HEK293 (cell line): ENCODE results near the gene LRCH2.

Experiments used
- BCL11A ChIP-seq: fragments of 450-650 bp; formaldehyde crosslinking; IDR thresholded peaks from 2 replicates; pipeline ENCODE4 v1.5.1; 2016; ENCODE audit warnings: low read depth, missing biosample characterization, missing genetic modification characterization
- KLF10 ChIP-seq: fragments of 450-650 bp; IDR thresholded peaks from 2 replicates; pipeline ENCODE4 v1.5.1; 2018; ENCODE audit warnings: missing biosample characterization, mild to moderate bottlenecking, missing genetic modification characterization
- ZBTB1 ChIP-seq: fragments of 450-650 bp; formaldehyde crosslinking; IDR thresholded peaks from 2 replicates; pipeline ENCODE4 v1.5.1; 2016; ENCODE audit warnings: missing biosample characterization, missing genetic modification characterization
- ZFP41 ChIP-seq: fragments of 450-650 bp; formaldehyde crosslinking; IDR thresholded peaks from 2 replicates; pipeline ENCODE4 v1.5.1; 2016; ENCODE audit warnings: missing biosample characterization, missing genetic modification characterization, borderline replicate concordance
- ZFP69B ChIP-seq: fragments of 450-650 bp; formaldehyde crosslinking; IDR thresholded peaks from 2 replicates; pipeline ENCODE4 v1.5.1; 2016; ENCODE audit warnings: missing biosample characterization, missing genetic modification characterization
- ZNF416 ChIP-seq: fragments of 450-650 bp; formaldehyde crosslinking; IDR thresholded peaks from 2 replicates; pipeline ENCODE4 v1.5.1; 2016; ENCODE audit warnings: missing biosample characterization, missing genetic modification characterization
- ZNF423 ChIP-seq: fragments of 450-650 bp; formaldehyde crosslinking; IDR thresholded peaks from 2 replicates; pipeline ENCODE4 v1.5.1; 2016; ENCODE audit warnings: missing biosample characterization, missing genetic modification characterization
- ZNF48 ChIP-seq: fragments of 450-650 bp; formaldehyde crosslinking; IDR thresholded peaks from 2 replicates; pipeline ENCODE4 v1.5.1; 2016; ENCODE audit warnings: missing biosample characterization, missing genetic modification characterization
- ZNF555 ChIP-seq: fragments of 450-650 bp; formaldehyde crosslinking; conservative IDR thresholded peaks from 2 replicates; pipeline ENCODE4 v1.5.1; 2017; ENCODE audit warnings: missing biosample characterization, mild to moderate bottlenecking, missing genetic modification characterization, inconsistent platforms
- ZNF558 ChIP-seq: fragments of 450-650 bp; formaldehyde crosslinking; IDR thresholded peaks from 2 replicates; pipeline ENCODE4 v1.5.1; 2016; ENCODE audit warnings: missing biosample characterization, missing genetic modification characterization
- ZNF843 ChIP-seq: fragments of 450-650 bp; formaldehyde crosslinking; IDR thresholded peaks from 2 replicates; pipeline ENCODE4 v1.5.1; 2016; ENCODE audit warnings: missing biosample characterization, missing genetic modification characterization
- TF ChIP-seq, protein P1 (sequence below): fragments of 450-650 bp; formaldehyde crosslinking; IDR thresholded peaks from 2 replicates; pipeline ENCODE4 v1.5.1; 2016; ENCODE audit warnings: missing biosample characterization, missing genetic modification characterization
- TF ChIP-seq, protein P2 (sequence below): fragments of 450-650 bp; formaldehyde crosslinking; IDR thresholded peaks from 2 replicates; pipeline ENCODE4 v1.5.1; 2016; ENCODE audit warnings: missing biosample characterization, missing genetic modification characterization, borderline replicate concordance
- TF ChIP-seq, protein P3 (sequence below): fragments of 450-650 bp; formaldehyde crosslinking; IDR thresholded peaks from 2 replicates; pipeline ENCODE4 v1.5.1; 2016; ENCODE audit warnings: missing biosample characterization, missing genetic modification characterization, borderline replicate concordance

DNA sequence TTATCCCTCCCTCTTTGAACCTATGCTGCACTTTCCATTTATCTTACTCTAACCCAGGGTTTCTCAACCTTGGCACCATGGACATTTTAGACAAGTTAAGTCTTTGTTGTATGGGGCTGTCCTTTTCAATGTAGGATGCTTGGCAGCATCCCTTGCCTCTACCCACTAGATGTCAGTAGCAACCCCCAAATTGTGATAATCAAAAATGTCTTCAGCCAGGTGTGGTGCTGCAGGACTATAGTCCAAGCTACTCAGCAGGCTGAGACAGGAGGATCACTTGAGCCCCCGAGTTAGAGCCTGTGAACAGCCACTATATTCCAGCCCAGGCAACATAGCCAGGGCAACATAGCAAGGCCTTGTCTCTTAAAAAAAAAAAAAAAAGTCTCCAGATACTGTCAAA lies 7.0 kb downstream of the LRCH2 start:
- TF ChIP-seq, protein P1, sequence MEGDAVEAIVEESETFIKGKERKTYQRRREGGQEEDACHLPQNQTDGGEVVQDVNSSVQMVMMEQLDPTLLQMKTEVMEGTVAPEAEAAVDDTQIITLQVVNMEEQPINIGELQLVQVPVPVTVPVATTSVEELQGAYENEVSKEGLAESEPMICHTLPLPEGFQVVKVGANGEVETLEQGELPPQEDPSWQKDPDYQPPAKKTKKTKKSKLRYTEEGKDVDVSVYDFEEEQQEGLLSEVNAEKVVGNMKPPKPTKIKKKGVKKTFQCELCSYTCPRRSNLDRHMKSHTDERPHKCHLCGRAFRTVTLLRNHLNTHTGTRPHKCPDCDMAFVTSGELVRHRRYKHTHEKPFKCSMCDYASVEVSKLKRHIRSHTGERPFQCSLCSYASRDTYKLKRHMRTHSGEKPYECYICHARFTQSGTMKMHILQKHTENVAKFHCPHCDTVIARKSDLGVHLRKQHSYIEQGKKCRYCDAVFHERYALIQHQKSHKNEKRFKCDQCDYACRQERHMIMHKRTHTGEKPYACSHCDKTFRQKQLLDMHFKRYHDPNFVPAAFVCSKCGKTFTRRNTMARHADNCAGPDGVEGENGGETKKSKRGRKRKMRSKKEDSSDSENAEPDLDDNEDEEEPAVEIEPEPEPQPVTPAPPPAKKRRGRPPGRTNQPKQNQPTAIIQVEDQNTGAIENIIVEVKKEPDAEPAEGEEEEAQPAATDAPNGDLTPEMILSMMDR (tag by site-specific recombination), result peak; percentile 92
- TF ChIP-seq ZFP41, result no peak
- TF ChIP-seq ZFP69B (tag by site-specific recombination), result no peak
- TF ChIP-seq, protein P2, sequence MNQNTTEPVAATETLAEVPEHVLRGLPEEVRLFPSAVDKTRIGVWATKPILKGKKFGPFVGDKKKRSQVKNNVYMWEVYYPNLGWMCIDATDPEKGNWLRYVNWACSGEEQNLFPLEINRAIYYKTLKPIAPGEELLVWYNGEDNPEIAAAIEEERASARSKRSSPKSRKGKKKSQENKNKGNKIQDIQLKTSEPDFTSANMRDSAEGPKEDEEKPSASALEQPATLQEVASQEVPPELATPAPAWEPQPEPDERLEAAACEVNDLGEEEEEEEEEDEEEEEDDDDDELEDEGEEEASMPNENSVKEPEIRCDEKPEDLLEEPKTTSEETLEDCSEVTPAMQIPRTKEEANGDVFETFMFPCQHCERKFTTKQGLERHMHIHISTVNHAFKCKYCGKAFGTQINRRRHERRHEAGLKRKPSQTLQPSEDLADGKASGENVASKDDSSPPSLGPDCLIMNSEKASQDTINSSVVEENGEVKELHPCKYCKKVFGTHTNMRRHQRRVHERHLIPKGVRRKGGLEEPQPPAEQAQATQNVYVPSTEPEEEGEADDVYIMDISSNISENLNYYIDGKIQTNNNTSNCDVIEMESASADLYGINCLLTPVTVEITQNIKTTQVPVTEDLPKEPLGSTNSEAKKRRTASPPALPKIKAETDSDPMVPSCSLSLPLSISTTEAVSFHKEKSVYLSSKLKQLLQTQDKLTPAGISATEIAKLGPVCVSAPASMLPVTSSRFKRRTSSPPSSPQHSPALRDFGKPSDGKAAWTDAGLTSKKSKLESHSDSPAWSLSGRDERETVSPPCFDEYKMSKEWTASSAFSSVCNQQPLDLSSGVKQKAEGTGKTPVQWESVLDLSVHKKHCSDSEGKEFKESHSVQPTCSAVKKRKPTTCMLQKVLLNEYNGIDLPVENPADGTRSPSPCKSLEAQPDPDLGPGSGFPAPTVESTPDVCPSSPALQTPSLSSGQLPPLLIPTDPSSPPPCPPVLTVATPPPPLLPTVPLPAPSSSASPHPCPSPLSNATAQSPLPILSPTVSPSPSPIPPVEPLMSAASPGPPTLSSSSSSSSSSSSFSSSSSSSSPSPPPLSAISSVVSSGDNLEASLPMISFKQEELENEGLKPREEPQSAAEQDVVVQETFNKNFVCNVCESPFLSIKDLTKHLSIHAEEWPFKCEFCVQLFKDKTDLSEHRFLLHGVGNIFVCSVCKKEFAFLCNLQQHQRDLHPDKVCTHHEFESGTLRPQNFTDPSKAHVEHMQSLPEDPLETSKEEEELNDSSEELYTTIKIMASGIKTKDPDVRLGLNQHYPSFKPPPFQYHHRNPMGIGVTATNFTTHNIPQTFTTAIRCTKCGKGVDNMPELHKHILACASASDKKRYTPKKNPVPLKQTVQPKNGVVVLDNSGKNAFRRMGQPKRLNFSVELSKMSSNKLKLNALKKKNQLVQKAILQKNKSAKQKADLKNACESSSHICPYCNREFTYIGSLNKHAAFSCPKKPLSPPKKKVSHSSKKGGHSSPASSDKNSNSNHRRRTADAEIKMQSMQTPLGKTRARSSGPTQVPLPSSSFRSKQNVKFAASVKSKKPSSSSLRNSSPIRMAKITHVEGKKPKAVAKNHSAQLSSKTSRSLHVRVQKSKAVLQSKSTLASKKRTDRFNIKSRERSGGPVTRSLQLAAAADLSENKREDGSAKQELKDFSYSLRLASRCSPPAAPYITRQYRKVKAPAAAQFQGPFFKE, result no peak
- TF ChIP-seq, protein P3, sequence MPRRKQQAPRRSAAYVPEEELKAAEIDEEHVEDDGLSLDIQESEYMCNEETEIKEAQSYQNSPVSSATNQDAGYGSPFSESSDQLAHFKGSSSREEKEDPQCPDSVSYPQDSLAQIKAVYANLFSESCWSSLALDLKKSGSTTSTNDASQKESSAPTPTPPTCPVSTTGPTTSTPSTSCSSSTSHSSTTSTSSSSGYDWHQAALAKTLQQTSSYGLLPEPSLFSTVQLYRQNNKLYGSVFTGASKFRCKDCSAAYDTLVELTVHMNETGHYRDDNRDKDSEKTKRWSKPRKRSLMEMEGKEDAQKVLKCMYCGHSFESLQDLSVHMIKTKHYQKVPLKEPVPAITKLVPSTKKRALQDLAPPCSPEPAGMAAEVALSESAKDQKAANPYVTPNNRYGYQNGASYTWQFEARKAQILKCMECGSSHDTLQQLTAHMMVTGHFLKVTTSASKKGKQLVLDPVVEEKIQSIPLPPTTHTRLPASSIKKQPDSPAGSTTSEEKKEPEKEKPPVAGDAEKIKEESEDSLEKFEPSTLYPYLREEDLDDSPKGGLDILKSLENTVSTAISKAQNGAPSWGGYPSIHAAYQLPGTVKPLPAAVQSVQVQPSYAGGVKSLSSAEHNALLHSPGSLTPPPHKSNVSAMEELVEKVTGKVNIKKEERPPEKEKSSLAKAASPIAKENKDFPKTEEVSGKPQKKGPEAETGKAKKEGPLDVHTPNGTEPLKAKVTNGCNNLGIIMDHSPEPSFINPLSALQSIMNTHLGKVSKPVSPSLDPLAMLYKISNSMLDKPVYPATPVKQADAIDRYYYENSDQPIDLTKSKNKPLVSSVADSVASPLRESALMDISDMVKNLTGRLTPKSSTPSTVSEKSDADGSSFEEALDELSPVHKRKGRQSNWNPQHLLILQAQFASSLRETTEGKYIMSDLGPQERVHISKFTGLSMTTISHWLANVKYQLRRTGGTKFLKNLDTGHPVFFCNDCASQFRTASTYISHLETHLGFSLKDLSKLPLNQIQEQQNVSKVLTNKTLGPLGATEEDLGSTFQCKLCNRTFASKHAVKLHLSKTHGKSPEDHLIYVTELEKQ (tag by site-specific recombination), result no peak
- TF ChIP-seq ZNF416 (tag by site-specific recombination), result no peak
- TF ChIP-seq ZNF423 (tag by site-specific recombination), result no peak
- no peak for TF ChIP-seq BCL11A (tag by site-specific recombination)
- TF ChIP-seq KLF10 (tag by site-specific recombination), result no peak
- no peak for TF ChIP-seq ZNF843 (tag by site-specific recombination)
- TF ChIP-seq ZBTB1 (tag by site-specific recombination), result no peak
- no peak for TF ChIP-seq ZNF555 (tag by site-specific recombination)
- no peak for TF ChIP-seq ZNF48 (tag by site-specific recombination)
- no peak for TF ChIP-seq ZNF558 (tag by site-specific recombination)
